Endothelial cell of umbilical vein (primary cell): ENCODE results near the gene RPLP2.

Experiments
- EZH2 ChIP-seq: IDR thresholded peaks from 2 replicates; pipeline ENCODE4 v1.6.1; 2012; ENCODE audit warnings: borderline replicate concordance, low read depth, mild to moderate bottlenecking, moderate library complexity, low read length, inconsistent platforms; ENCODE audit not compliant: severe bottlenecking
- TF ChIP-seq, protein P1 (sequence below), 2 donors: IDR thresholded peaks; 1 replicate in 1 of 2; 2 replicates in 1 of 2; pipeline ENCODE4 v1.5.1; 2011; ENCODE audit warnings: low read length in 2 of 2, mild to moderate bottlenecking in 2 of 2, moderate library complexity in 2 of 2, control low read depth in 1 of 2, inconsistent platforms in 1 of 2, low read depth in 1 of 2; ENCODE audit not compliant: insufficient read depth in 1 of 2; ENCODE audit errors: extremely low read depth in 1 of 2
- TF ChIP-seq, protein P2 (sequence below): IDR thresholded peaks from 2 replicates; pipeline ENCODE4 v1.6.1; 2011; ENCODE audit not compliant: insufficient read depth, insufficient read length

DNA sequence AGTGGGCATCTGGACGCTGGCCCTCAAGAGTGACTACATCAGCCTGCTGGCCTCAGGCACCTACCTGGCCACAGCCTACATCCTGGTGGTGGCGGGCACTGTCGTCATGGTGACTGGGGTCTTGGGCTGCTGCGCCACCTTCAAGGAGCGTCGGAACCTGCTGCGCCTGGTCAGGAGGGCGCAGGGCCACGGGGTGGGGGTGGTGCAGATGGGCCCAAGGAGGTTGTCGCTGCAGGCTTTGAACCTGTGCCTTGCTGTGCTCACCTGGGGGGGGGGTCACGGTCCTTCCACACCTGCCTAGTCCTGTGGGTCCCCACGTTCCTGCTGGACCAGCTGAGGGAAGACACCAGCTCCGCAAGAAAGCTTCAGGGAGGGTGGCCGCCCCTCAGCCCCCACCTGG is 26.5 kb downstream of the RPLP2 start:
- TF ChIP-seq EZH2 = no peak
- TF ChIP-seq, protein P1, sequence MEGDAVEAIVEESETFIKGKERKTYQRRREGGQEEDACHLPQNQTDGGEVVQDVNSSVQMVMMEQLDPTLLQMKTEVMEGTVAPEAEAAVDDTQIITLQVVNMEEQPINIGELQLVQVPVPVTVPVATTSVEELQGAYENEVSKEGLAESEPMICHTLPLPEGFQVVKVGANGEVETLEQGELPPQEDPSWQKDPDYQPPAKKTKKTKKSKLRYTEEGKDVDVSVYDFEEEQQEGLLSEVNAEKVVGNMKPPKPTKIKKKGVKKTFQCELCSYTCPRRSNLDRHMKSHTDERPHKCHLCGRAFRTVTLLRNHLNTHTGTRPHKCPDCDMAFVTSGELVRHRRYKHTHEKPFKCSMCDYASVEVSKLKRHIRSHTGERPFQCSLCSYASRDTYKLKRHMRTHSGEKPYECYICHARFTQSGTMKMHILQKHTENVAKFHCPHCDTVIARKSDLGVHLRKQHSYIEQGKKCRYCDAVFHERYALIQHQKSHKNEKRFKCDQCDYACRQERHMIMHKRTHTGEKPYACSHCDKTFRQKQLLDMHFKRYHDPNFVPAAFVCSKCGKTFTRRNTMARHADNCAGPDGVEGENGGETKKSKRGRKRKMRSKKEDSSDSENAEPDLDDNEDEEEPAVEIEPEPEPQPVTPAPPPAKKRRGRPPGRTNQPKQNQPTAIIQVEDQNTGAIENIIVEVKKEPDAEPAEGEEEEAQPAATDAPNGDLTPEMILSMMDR (IDR thresholded peaks at IDR 0.05; ENCODE audit: extremely low read depth in 1 of 2, insufficient read depth in 1 of 2, low read depth in 1 of 2, low read length in 2 of 2) = no peak
- TF ChIP-seq, protein P2, sequence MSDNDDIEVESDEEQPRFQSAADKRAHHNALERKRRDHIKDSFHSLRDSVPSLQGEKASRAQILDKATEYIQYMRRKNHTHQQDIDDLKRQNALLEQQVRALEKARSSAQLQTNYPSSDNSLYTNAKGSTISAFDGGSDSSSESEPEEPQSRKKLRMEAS = no peak
